Adrenal gland (tissue), 5 donors: ENCODE results near the gene MEGF11.

Source experiments
- CTCF ChIP-seq, 6 experiments: fragments of 450-650 bp in 4 of 6; fragments of 200-600 bp in 2 of 6; sonication (generic) in 1 of 6; IDR thresholded peaks; 1 replicate in 5 of 6; 2 replicates in 1 of 6; pipeline versions ENCODE4 v1.5.1 to v1.8.0; 2016 to 2021; ENCODE audit warnings: antibody characterized with exemption in 6 of 6, mild to moderate bottlenecking in 2 of 6, moderate library complexity in 1 of 6
- POLR2A ChIP-seq, 2 donors: fragments of 450-650 bp; IDR thresholded peaks; one replicate each; pipeline ENCODE4 v1.6.1; 2017; ENCODE audit warnings: antibody characterized with exemption in 2 of 2, mild to moderate bottlenecking in 2 of 2, moderate library complexity in 1 of 2
- donor health status: DM: no; HTN: no; CAD: no.

- no peak for TF ChIP-seq POLR2A (IDR thresholded peaks at IDR 0.05)
- TF ChIP-seq CTCF (IDR thresholded peaks at IDR 0.05), result no peak
Measured at GRCh38 chr15:65907661-65908060, 345.9 kb downstream of the MEGF11 start.
